Measurements from ENCODE around the gene MRGPRG. TPM values are rescaled to one million over a fixed set of nuclear protein-coding genes. Genes with fewer than 3 reads are reported as not detected.

The MRGPRG gene
- total and polyA plus RNA-seq, 9 of the 15 experiments (the other 6 are each of a cell fraction or from before 2014, with no cell fraction given): not detected

- TF ChIP-seq, protein P1, sequence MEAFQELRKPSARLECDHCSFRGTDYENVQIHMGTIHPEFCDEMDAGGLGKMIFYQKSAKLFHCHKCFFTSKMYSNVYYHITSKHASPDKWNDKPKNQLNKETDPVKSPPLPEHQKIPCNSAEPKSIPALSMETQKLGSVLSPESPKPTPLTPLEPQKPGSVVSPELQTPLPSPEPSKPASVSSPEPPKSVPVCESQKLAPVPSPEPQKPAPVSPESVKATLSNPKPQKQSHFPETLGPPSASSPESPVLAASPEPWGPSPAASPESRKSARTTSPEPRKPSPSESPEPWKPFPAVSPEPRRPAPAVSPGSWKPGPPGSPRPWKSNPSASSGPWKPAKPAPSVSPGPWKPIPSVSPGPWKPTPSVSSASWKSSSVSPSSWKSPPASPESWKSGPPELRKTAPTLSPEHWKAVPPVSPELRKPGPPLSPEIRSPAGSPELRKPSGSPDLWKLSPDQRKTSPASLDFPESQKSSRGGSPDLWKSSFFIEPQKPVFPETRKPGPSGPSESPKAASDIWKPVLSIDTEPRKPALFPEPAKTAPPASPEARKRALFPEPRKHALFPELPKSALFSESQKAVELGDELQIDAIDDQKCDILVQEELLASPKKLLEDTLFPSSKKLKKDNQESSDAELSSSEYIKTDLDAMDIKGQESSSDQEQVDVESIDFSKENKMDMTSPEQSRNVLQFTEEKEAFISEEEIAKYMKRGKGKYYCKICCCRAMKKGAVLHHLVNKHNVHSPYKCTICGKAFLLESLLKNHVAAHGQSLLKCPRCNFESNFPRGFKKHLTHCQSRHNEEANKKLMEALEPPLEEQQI (IDR thresholded peaks at IDR 0.05): no peak
- TF ChIP-seq WHSC1 (IDR thresholded peaks at IDR 0.05; ENCODE audit: low read length): no peak
- peak; percentile 63 for TF ChIP-seq TBP (optimal IDR thresholded peaks at IDR 0.05; ENCODE audit: low read depth, low read length)
- TF ChIP-seq CHD2 (IDR thresholded peaks at IDR 0.05; ENCODE audit: low read depth, low read length): no peak
- TF ChIP-seq HDAC2 (IDR thresholded peaks at IDR 0.05): peak; percentile 90
- TF ChIP-seq, protein P2, sequence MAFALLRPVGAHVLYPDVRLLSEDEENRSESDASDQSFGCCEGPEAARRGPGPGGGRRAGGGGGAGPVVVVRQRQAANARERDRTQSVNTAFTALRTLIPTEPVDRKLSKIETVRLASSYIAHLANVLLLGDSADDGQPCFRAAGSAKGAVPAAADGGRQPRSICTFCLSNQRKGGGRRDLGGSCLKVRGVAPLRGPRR (CRISPR knock-in tag; IDR thresholded peaks at IDR 0.05): no peak
- no peak for TF ChIP-seq NR2C2 (CRISPR knock-in tag; IDR thresholded peaks at IDR 0.05)
- 0 out of 2 replicates have a peak, but pooled peaks have one; percentile 21 for TF ChIP-seq NR2C2 (tag; IDR thresholded peaks at IDR 0.05)
- no peak for TF ChIP-seq PHB2 (IDR thresholded peaks at IDR 0.05; ENCODE audit: low read depth)
- peak; percentile 79 for TF ChIP-seq RBBP5 (IDR thresholded peaks at IDR 0.05; ENCODE audit: borderline replicate concordance, insufficient read depth, low read length, poor library complexity, severe bottlenecking)
- no peak for TF ChIP-seq ZNF830 (CRISPR knock-in tag; IDR thresholded peaks at IDR 0.05)
- peak; percentile 25 for TF ChIP-seq MEIS2 (IDR thresholded peaks at IDR 0.05; ENCODE audit: partially characterized antibody)
- TF ChIP-seq, protein P3, sequence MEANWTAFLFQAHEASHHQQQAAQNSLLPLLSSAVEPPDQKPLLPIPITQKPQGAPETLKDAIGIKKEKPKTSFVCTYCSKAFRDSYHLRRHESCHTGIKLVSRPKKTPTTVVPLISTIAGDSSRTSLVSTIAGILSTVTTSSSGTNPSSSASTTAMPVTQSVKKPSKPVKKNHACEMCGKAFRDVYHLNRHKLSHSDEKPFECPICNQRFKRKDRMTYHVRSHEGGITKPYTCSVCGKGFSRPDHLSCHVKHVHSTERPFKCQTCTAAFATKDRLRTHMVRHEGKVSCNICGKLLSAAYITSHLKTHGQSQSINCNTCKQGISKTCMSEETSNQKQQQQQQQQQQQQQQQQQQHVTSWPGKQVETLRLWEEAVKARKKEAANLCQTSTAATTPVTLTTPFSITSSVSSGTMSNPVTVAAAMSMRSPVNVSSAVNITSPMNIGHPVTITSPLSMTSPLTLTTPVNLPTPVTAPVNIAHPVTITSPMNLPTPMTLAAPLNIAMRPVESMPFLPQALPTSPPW (CRISPR knock-in tag; IDR thresholded peaks at IDR 0.05): peak; percentile 67
- TF ChIP-seq RFX1 (IDR thresholded peaks at IDR 0.05): no peak
- TF ChIP-seq RAD51 (IDR thresholded peaks at IDR 0.05; ENCODE audit: borderline replicate concordance, low read depth): peak; percentile 92
- TF ChIP-seq, protein P4, sequence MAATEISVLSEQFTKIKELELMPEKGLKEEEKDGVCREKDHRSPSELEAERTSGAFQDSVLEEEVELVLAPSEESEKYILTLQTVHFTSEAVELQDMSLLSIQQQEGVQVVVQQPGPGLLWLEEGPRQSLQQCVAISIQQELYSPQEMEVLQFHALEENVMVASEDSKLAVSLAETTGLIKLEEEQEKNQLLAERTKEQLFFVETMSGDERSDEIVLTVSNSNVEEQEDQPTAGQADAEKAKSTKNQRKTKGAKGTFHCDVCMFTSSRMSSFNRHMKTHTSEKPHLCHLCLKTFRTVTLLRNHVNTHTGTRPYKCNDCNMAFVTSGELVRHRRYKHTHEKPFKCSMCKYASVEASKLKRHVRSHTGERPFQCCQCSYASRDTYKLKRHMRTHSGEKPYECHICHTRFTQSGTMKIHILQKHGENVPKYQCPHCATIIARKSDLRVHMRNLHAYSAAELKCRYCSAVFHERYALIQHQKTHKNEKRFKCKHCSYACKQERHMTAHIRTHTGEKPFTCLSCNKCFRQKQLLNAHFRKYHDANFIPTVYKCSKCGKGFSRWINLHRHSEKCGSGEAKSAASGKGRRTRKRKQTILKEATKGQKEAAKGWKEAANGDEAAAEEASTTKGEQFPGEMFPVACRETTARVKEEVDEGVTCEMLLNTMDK (IDR thresholded peaks at IDR 0.05; ENCODE audit: borderline replicate concordance, insufficient read depth, low read depth, low read length, poor library complexity, severe bottlenecking): no peak
- TF ChIP-seq, protein P5, sequence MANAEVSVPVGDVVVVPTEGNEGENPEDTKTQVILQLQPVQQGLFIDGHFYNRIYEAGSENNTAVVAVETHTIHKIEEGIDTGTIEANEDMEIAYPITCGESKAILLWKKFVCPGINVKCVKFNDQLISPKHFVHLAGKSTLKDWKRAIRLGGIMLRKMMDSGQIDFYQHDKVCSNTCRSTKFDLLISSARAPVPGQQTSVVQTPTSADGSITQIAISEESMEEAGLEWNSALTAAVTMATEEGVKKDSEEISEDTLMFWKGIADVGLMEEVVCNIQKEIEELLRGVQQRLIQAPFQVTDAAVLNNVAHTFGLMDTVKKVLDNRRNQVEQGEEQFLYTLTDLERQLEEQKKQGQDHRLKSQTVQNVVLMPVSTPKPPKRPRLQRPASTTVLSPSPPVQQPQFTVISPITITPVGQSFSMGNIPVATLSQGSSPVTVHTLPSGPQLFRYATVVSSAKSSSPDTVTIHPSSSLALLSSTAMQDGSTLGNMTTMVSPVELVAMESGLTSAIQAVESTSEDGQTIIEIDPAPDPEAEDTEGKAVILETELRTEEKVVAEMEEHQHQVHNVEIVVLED (CRISPR knock-in tag; IDR thresholded peaks at IDR 0.05): no peak
- no peak for TF ChIP-seq NR4A1 (CRISPR knock-in tag; IDR thresholded peaks at IDR 0.05)
- TF ChIP-seq NR4A1 (tag; IDR thresholded peaks at IDR 0.05): 0 out of 2 replicates have a peak, but pooled peaks have one; percentile 54
- TF ChIP-seq XRCC4 (IDR thresholded peaks at IDR 0.05; ENCODE audit: extremely low read depth, insufficient read depth, insufficient read length): no peak
Observed at GRCh38 chr11:3169255-3170043, 49.2 kb downstream of the MRGPRG start (continued).

Data from K562 (cell line).